A549 (cell line): Measurements from ENCODE around the gene UIMC1. TPM values are rescaled to one million over a fixed set of nuclear protein-coding genes. Genes with fewer than 3 reads are reported as not detected.

Source experiments
- ATAC-seq, 2 experiments: fragments of 200-7000 bp in 1 of 2; fragments of >200 bp in 1 of 2; cut with Nextera tagmentation in 1 of 2; cut with Tn5 transposase in 1 of 2; 3 replicates each; pipeline versions ENCODE4 v1.8.0 to v1.9.1; 2018 to 2020; ENCODE audit warnings: mild to moderate bottlenecking in 1 of 2, moderate library complexity in 1 of 2
- CTCF ChIA-PET: fragments of 300-600 bp; sonication (Branson Sonifier 250); formaldehyde crosslinking; extraction: SDS; loops from one replicate; lab custom pipeline; 2021; ENCODE audit warnings: antibody characterized with exemption, inconsistent platforms; lab: Yijun Ruan, JAX
- POLR2A ChIA-PET: fragments of 350-600 bp; formaldehyde crosslinking; extraction: SDS; loops from one replicate; lab custom pipeline; 2021; ENCODE audit warnings: antibody characterized with exemption, inconsistent platforms; lab: Yijun Ruan, JAX
- DNase-seq, 2 experiments: peaks; one replicate each; pipeline versions ENCODE4 v3.0.0 to v3.0.0-alpha.2; 2011 to 2016; ENCODE audit warnings: low read depth in 1 of 2, low spot score in 1 of 2
- FAIRE-seq: peaks from 2 replicates; lab custom pipeline; 2011; peaks lifted over from hg19 to GRCh38; lab: Jason Lieb, UNC
- H3K27ac ChIP-seq, 2 experiments: fragments of >200 bp; sonication (Bioruptor Twin); formaldehyde crosslinking; 3 replicates each; pipeline ENCODE4 v1.5.1; 2016 to 2017
- H3K4me1 ChIP-seq: fragments of >200 bp; sonication (Bioruptor Twin); formaldehyde crosslinking; 3 replicates; pipeline ENCODE4 v1.6.1; 2016
- H3K4me2 ChIP-seq: fragments of >200 bp; sonication (Bioruptor Twin); formaldehyde crosslinking; 3 replicates; pipeline ENCODE4 v1.6.1; 2016
- H3K4me3 ChIP-seq: fragments of >200 bp; sonication (Bioruptor Twin); formaldehyde crosslinking; 3 replicates; pipeline ENCODE4 v1.5.1; 2016
- H3K9me3 ChIP-seq: fragments of >200 bp; sonication (Bioruptor Twin); formaldehyde crosslinking; 3 replicates; pipeline ENCODE4 v1.6.1; 2016
- BCL3 ChIP-seq: fragments of >200 bp; sonication (Bioruptor Twin); formaldehyde crosslinking; IDR thresholded peaks from 3 replicates; pipeline ENCODE4 v1.6.1; 2016
- CHD2 ChIP-seq: fragments of 150-350 bp; IDR thresholded peaks from 2 replicates; pipeline ENCODE4 v1.6.1; 2014; ENCODE audit warnings: low read length; ENCODE audit not compliant: partially characterized antibody
- CTCF ChIP-seq: fragments of >200 bp; sonication (Bioruptor Twin); formaldehyde crosslinking; IDR thresholded peaks from 3 replicates; pipeline ENCODE4 v1.5.1; 2016
- E2F6 ChIP-seq: IDR thresholded peaks from 2 replicates; pipeline ENCODE4 v1.6.1; 2012; ENCODE audit warnings: low read depth, borderline replicate concordance
- EHF ChIP-seq: fragments of 250-450 bp; sonication (Bioruptor Pico); IDR thresholded peaks from 2 replicates; pipeline ENCODE4 v1.5.0; 2020; ENCODE audit warnings: mild to moderate bottlenecking
- ELK1 ChIP-seq: fragments of 150-350 bp; IDR thresholded peaks from 2 replicates; pipeline ENCODE4 v1.6.1; 2014; ENCODE audit warnings: low read depth, mild to moderate bottlenecking, low read length
- ESRRA ChIP-seq: fragments of 150-350 bp; IDR thresholded peaks from 2 replicates; pipeline ENCODE4 v1.6.1; 2014; ENCODE audit warnings: mild to moderate bottlenecking, low read length, borderline replicate concordance
- FOXS1 ChIP-seq: fragments of 250-450 bp; sonication (Bioruptor Pico); IDR thresholded peaks from 2 replicates; pipeline ENCODE4 v1.5.0; 2020; ENCODE audit warnings: mild to moderate bottlenecking, moderate library complexity
- HMGXB4 ChIP-seq: fragments of 250-450 bp; sonication (Bioruptor Pico); IDR thresholded peaks from 2 replicates; pipeline ENCODE4 v1.5.0; 2021; ENCODE audit warnings: mild to moderate bottlenecking, moderate library complexity, borderline replicate concordance
- HOXA7 ChIP-seq: fragments of 250-450 bp; sonication (Bioruptor Pico); IDR thresholded peaks from 2 replicates; pipeline ENCODE4 v1.5.0; 2020; ENCODE audit warnings: mild to moderate bottlenecking, moderate library complexity
- HOXB13 ChIP-seq: fragments of 250-450 bp; sonication (Bioruptor Pico); IDR thresholded peaks from 2 replicates; pipeline ENCODE4 v1.5.0; 2020; ENCODE audit warnings: low read depth, mild to moderate bottlenecking, moderate library complexity
- KDM1A ChIP-seq: fragments of 200-600 bp; sonication (generic); IDR thresholded peaks from 2 replicates; pipeline ENCODE4 v1.6.1; 2016; ENCODE audit warnings: low read depth, mild to moderate bottlenecking
- MAZ ChIP-seq: fragments of 150-350 bp; IDR thresholded peaks from 2 replicates; pipeline ENCODE4 v1.6.1; 2014; ENCODE audit warnings: antibody characterized with exemption, low read depth, low read length, borderline replicate concordance
- MYC ChIP-seq: IDR thresholded peaks from 2 replicates; pipeline ENCODE4 v1.6.1; 2012; ENCODE audit warnings: mild to moderate bottlenecking, inconsistent platforms, low read length, improper control_type of control experiment, borderline replicate concordance
- NFE2L2 ChIP-seq: fragments of 150-350 bp; conservative IDR thresholded peaks from 2 replicates; pipeline ENCODE4 v1.6.1; 2014; ENCODE audit warnings: low read length
- NPAS2 ChIP-seq: fragments of 250-450 bp; sonication (Bioruptor Pico); IDR thresholded peaks from 2 replicates; pipeline ENCODE4 v1.8.0; 2022; ENCODE audit warnings: mild to moderate bottlenecking, moderate library complexity, borderline replicate concordance
- POLR2A ChIP-seq: IDR thresholded peaks from 2 replicates; pipeline ENCODE4 v1.6.1; 2012; ENCODE audit warnings: mild to moderate bottlenecking, low read length
- RARB ChIP-seq: fragments of 250-450 bp; sonication (Bioruptor Pico); IDR thresholded peaks from 2 replicates; pipeline ENCODE4 v1.8.0; 2021; ENCODE audit warnings: mild to moderate bottlenecking, moderate library complexity
- RNF2 ChIP-seq: fragments of 200-600 bp; sonication (generic); IDR thresholded peaks from 2 replicates; pipeline ENCODE4 v1.6.1; 2016; ENCODE audit warnings: low read depth, mild to moderate bottlenecking, antibody characterized with exemption, moderate library complexity, borderline replicate concordance
- TFCP2L1 ChIP-seq: fragments of 250-450 bp; sonication (Bioruptor Pico); IDR thresholded peaks from 2 replicates; pipeline ENCODE4 v1.5.0; 2021; ENCODE audit warnings: mild to moderate bottlenecking
- WGBS: methylation state at CpG from one replicate; pipeline ENCODE4 v1.1.6; 2017; ENCODE audit errors: missing lambda C conversion rate; 5-methylcytosine and 5-hydroxymethylcytosine counted together
- polyA plus RNA-seq, 4 experiments: library from polyadenylated mRNA; depleted of rRNA in 3 of 4; stranded (reverse); fragments of >200 nt; fragmentation: RNase III in 1 of 4; extraction: RNeasy Plus Mini Kit Qiagen cat#74134 plus additional on column Dnase treatment in 1 of 4; gene quantifications; 2 replicates in 3 of 4; 3 replicates in 1 of 4; pipeline ENCODE4 v1.2.3, GENCODE V29; 2011 to 2017
- TF ChIP-seq, protein P1 (sequence below): fragments of 250-450 bp; sonication (Bioruptor Pico); IDR thresholded peaks from 2 replicates; pipeline ENCODE4 v1.5.0; 2020; ENCODE audit warnings: low read depth, mild to moderate bottlenecking, moderate library complexity
- TF ChIP-seq, protein P2 (sequence below): fragments of 200-600 bp; sonication (generic); IDR thresholded peaks from 2 replicates; pipeline ENCODE4 v1.6.1; 2016; ENCODE audit warnings: antibody characterized with exemption, mild to moderate bottlenecking, moderate library complexity

The UIMC1 gene
- polyA plus RNA-seq, 2 of the 4 experiments (the other 2 are of a cell fraction) = 47.8 to 52.5 TPM

- H3K27ac ChIP-seq = no peak overlapping the region
- DNase-seq (no peak), ATAC-seq (peak in 1 of 2 experiments; percentile 9; a peak in 3 of 6 replicates), FAIRE-seq (no peak)
- ChIA-PET POLR2A (no interaction called here), CTCF (interaction anchor here (1.0 to 1.9 kb wide), 3 partner anchors 14 to 41 kb away, joined by 3 to 7 read pairs (median 5); no protein-coding TSS in a partner anchor)
- H3K4me3 ChIP-seq = no peak overlapping the region
- H3K4me1 ChIP-seq = peaks cover 3% of the 10 kb centered on the region; the same call in 2 of the 3 replicates
- 56% methylated on average over 3 of the region's 3 CpGs for WGBS
- no peak overlapping the region for H3K4me2 ChIP-seq
- TF ChIP-seq NPAS2 = no peak
- TF ChIP-seq POLR2A = no peak
- no peaks in the 10 kb centered on the region for H3K9me3 ChIP-seq
Measured at GRCh38 chr5:176897263-176897662, 109.3 kb downstream of the UIMC1 start.

GRCh38 chr5:176895831-176896230 is 110.7 kb downstream of the UIMC1 start:
- ChIA-PET CTCF (interaction anchor here (0.7 to 1.3 kb wide), 3 partner anchors 47 to 237 kb away, joined by 3 to 7 read pairs (median 3); no protein-coding TSS in a partner anchor), POLR2A (no interaction called here)
- Histone ChIP-seq H3K4me1 (no peaks in the 10 kb centered on the region), H3K27ac (no peak overlapping the region), H3K9me3 (no peaks in the 10 kb centered on the region), H3K4me2 (no peak overlapping the region), H3K4me3 (no peak overlapping the region)
- ATAC-seq = no peak; a peak in 2 of 6 replicates
- 70% methylated on average over 4 of the region's 4 CpGs for WGBS
- no peak for TF ChIP-seq RARB (CRISPR knock-in tag)
- TF ChIP-seq ESRRA = no peak
- TF ChIP-seq ELK1 = no peak
- TF ChIP-seq CHD2 = no peak
- no peak for TF ChIP-seq BCL3
- no peak for TF ChIP-seq MAZ
- no peak for TF ChIP-seq CTCF
- no peak for DNase-seq
- FAIRE-seq = no peak

DNA sequence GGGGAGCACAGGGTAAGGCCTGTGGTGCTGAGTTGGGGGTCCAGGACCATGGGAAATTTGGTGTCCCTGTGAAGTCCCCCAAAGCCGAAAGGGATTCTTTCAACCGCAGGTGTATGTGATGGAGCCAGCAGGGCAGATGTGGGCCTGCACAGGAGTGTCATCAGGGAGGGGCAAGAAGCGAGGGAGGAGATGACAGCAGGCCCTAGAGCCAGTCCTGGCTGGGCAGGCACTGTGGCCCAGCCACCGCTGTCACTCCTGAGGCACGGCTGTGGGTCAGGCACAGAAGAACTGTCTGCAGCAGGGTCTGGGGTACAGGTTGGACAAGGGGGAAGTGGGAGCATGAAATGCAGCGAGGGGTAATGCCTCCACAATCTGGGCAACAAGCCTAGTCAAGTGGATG is 112.3 kb downstream of the UIMC1 start:
- no peak for FAIRE-seq
- CTCF ChIA-PET = no interaction called here

More for the DNA sequence above, 112.3 kb downstream of the UIMC1 start:
- H3K27ac ChIP-seq = no peak overlapping the region
- no peak overlapping the region for H3K4me2 ChIP-seq
- H3K4me1 ChIP-seq = no peaks in the 10 kb centered on the region
- no peaks in the 10 kb centered on the region for H3K9me3 ChIP-seq
- no peak for TF ChIP-seq CHD2
- TF ChIP-seq NFE2L2 = no peak
- TF ChIP-seq HOXA7 (CRISPR knock-in tag) = no peak
- TF ChIP-seq, protein P1, sequence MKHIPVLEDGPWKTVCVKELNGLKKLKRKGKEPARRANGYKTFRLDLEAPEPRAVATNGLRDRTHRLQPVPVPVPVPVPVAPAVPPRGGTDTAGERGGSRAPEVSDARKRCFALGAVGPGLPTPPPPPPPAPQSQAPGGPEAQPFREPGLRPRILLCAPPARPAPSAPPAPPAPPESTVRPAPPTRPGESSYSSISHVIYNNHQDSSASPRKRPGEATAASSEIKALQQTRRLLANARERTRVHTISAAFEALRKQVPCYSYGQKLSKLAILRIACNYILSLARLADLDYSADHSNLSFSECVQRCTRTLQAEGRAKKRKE = no peak
- TF ChIP-seq RNF2 = no peak
- no peak for TF ChIP-seq EHF (CRISPR knock-in tag)
- TF ChIP-seq MYC = no peak
- no peak for TF ChIP-seq E2F6
- TF ChIP-seq FOXS1 (CRISPR knock-in tag) = no peak
- TF ChIP-seq TFCP2L1 (CRISPR knock-in tag) = no peak
- TF ChIP-seq KDM1A = no peak
- TF ChIP-seq, protein P2, sequence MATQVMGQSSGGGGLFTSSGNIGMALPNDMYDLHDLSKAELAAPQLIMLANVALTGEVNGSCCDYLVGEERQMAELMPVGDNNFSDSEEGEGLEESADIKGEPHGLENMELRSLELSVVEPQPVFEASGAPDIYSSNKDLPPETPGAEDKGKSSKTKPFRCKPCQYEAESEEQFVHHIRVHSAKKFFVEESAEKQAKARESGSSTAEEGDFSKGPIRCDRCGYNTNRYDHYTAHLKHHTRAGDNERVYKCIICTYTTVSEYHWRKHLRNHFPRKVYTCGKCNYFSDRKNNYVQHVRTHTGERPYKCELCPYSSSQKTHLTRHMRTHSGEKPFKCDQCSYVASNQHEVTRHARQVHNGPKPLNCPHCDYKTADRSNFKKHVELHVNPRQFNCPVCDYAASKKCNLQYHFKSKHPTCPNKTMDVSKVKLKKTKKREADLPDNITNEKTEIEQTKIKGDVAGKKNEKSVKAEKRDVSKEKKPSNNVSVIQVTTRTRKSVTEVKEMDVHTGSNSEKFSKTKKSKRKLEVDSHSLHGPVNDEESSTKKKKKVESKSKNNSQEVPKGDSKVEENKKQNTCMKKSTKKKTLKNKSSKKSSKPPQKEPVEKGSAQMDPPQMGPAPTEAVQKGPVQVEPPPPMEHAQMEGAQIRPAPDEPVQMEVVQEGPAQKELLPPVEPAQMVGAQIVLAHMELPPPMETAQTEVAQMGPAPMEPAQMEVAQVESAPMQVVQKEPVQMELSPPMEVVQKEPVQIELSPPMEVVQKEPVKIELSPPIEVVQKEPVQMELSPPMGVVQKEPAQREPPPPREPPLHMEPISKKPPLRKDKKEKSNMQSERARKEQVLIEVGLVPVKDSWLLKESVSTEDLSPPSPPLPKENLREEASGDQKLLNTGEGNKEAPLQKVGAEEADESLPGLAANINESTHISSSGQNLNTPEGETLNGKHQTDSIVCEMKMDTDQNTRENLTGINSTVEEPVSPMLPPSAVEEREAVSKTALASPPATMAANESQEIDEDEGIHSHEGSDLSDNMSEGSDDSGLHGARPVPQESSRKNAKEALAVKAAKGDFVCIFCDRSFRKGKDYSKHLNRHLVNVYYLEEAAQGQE = no peak
- TF ChIP-seq HOXB13 = no peak
- TF ChIP-seq HMGXB4 (CRISPR knock-in tag) = no peak
- DNase-seq (no peak), ATAC-seq (no peak)
- WGBS = 84% methylated on average over 6 of the region's 6 CpGs
- H3K4me3 ChIP-seq = no peak overlapping the region
- POLR2A ChIA-PET = no interaction called here
